ENCODE results near the gene ZRANB3.
"Not testable (repeated sequence)": the region's sequence is repeated elsewhere in the genome, so short reads cannot be mapped to it uniquely, and the experiment has no call there.

ZRANB3 gene

GRCh38 chr2:135485441-135485840, 45.6 kb downstream of the ZRANB3 start:
- no peak for DNase-seq

GRCh38 chr2:135475128-135475527, 55.9 kb downstream of the ZRANB3 start:
- DNase-seq = peak in 1 of 5 experiments; percentile 16

- DNase-seq = peak in 2 of 5 experiments; percentile 4 to 40
Measured at GRCh38 chr2:135473567-135473966, 57.5 kb downstream of the ZRANB3 start.

GRCh38 chr2:135471106-135471505, 59.9 kb downstream of the ZRANB3 start:
- no peak for DNase-seq

GRCh38 chr2:135457279-135457678, 73.7 kb downstream of the ZRANB3 start:
- no peak for DNase-seq

- no peak for DNase-seq
Measured at GRCh38 chr2:135456835-135457234, 74.2 kb downstream of the ZRANB3 start.

- DNase-seq = no peak
Measured at GRCh38 chr2:135456431-135456830, 74.6 kb downstream of the ZRANB3 start.

GRCh38 chr2:135454608-135455007, 76.4 kb downstream of the ZRANB3 start:
- no peak for DNase-seq

- not testable (repeated sequence) for DNase-seq
Measured at GRCh38 chr2:135453027-135453426, 78.0 kb downstream of the ZRANB3 start.

- no peak for DNase-seq
Measured at GRCh38 chr2:135451966-135452365, 79.1 kb downstream of the ZRANB3 start.

- not testable (repeated sequence) for DNase-seq
Measured at GRCh38 chr2:135443013-135443412, 88.0 kb downstream of the ZRANB3 start.

GRCh38 chr2:135435155-135435554, 95.9 kb downstream of the ZRANB3 start:
- not testable (repeated sequence) for DNase-seq

- no peak for DNase-seq
Measured at GRCh38 chr2:135424849-135425248, 106.2 kb downstream of the ZRANB3 start.

- no peak for DNase-seq
Measured at GRCh38 chr2:135422898-135423297, 108.1 kb downstream of the ZRANB3 start.

GRCh38 chr2:135411646-135412045, 119.4 kb downstream of the ZRANB3 start:
- no peak for DNase-seq

- no peak for DNase-seq
Measured at GRCh38 chr2:135409436-135409835, 121.6 kb downstream of the ZRANB3 start.

- not testable (repeated sequence) for DNase-seq
Measured at GRCh38 chr2:135396259-135396658, 134.8 kb downstream of the ZRANB3 start.

GRCh38 chr2:135386993-135387392, 144.0 kb downstream of the ZRANB3 start:
- DNase-seq = no peak

- DNase-seq = no peak
Measured at GRCh38 chr2:135378591-135378990, 152.4 kb downstream of the ZRANB3 start.

- no peak for DNase-seq
Measured at GRCh38 chr2:135373702-135374101, 157.3 kb downstream of the ZRANB3 start.

GRCh38 chr2:135349941-135350340, 181.1 kb downstream of the ZRANB3 start:
- no peak for DNase-seq

GRCh38 chr2:135348096-135348704, 182.8 kb downstream of the ZRANB3 start:
- DNase-seq = not testable (repeated sequence)

GRCh38 chr2:135337071-135337470, 193.9 kb downstream of the ZRANB3 start:
- no peak for DNase-seq

GRCh38 chr2:135335256-135335655, 195.8 kb downstream of the ZRANB3 start:
- DNase-seq = no peak

GRCh38 chr2:135327146-135327545, 203.9 kb downstream of the ZRANB3 start:
- no peak for DNase-seq
